Measurements from ENCODE around the gene PHC2. TPM values are rescaled to one million over a fixed set of nuclear protein-coding genes. Genes with fewer than 3 reads are reported as not detected.

Gene PHC2
- total RNA-seq, 1 experiment from 2014 or later = 176 TPM

DNA sequence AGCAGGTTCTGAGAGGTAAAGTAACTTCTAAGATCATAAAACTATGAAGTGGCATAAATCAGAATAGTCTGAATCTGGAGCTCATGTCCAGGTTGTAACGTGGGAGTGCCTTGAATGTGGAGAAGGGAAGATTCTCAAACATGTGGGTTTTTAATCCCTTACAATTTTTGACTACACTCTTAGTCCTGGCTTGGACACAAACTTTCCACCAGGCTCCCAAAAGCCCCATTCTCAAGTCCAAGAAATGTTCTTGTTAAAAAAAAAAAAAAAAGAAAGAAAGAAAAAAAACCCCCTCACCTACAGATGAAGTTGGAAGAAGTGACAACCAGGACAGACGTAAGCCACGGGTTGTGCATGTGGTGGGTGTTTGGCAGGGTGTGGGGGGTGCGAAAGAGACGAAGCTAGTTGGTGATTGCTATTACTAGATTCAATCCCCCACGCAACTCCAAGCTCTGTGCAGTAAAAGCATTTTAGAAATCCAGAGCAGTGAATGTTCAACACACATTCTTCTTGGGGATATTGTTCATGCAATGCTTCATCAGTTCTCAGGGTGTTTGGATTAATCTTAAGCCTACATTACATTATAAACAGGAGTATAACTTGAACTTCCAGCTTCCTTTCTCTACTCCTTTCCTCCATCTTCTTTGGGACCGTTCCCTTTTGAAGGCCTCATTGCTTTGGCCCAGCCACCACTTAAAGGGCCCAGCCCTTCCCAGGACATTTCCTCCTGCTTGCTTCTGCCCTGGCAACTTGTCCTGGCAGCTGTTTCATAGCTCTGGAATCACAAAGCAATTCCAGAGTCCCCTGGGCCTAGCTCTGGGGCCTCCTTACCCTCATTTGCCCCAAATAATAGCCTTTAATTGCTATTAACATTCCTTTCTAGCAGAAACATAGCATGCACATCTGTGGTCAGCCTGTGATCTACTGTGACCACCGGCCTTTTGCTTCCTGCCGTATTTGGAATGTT, 41.8 kb downstream of the PHC2 start:
- intact Hi-C loops (cut with micrococcal nuclease) = no loop called here

DNA sequence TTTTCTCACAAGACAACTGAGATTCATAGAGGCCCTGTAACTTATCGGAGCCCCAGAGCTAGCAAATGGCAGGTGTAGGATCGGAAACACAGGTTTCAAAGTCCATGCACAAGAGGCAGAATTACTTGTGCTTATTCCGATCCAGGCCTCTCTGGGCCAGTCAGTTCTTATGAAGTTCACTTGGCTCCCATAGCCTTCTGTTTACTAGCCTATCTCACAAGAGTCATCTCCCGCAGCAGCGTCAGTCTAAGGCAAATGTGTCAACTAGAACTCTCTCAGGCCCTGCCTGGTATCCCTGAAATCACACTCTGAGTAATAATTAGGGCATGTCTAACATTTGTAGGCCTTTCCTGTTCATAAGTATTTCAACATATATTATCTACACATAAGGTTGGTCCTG, 43.3 kb downstream of the PHC2 start:
- intact Hi-C loops (cut with micrococcal nuclease) = no loop called here
- no peaks in the 10 kb centered on the region for H3K9me2 ChIP-seq (ENCODE audit: insufficient read depth)
- BruUV-seq (replicated peaks) = no TSS peak
- H3K9me3 ChIP-seq (ENCODE audit: control insufficient read depth in 1 of 2, insufficient read depth in 1 of 2, low read depth in 1 of 2, low read length in 2 of 2) = no peaks in the 10 kb centered on the region
- H4K20me1 ChIP-seq (ENCODE audit: insufficient read depth) = no peaks in the 10 kb centered on the region
- no peak overlapping the region for H2AFZ ChIP-seq (ENCODE audit: low read depth, low read length, poor library complexity, severe bottlenecking)
- RAD21 ChIA-PET (ENCODE audit: low non-redundant PET in 1 of 2, low total read pairs in 2 of 2, uncharacterized antibody in 2 of 2, unreplicated experiment in 2 of 2) = no interaction called here
- H3K4me3 ChIP-seq (replicated peaks in 1 of 2; ENCODE audit: low read depth in 1 of 2, low read length in 2 of 2) = no peak overlapping the region
- no peak overlapping the region for H3K4me2 ChIP-seq (ENCODE audit: low read length)
- DNase-seq (ENCODE audit: low read depth, low spot score) = no peak
- POLR2A ChIA-PET = no interaction called here
- no peaks in the 10 kb centered on the region for H3K27me3 ChIP-seq (ENCODE audit: insufficient read depth, low read length)
- H3K9ac ChIP-seq (ENCODE audit: low read length) = no peak overlapping the region
- no peak for TF ChIP-seq EGR1 (IDR thresholded peaks at IDR 0.05; ENCODE audit: low read depth)
- TF ChIP-seq, protein P1, sequence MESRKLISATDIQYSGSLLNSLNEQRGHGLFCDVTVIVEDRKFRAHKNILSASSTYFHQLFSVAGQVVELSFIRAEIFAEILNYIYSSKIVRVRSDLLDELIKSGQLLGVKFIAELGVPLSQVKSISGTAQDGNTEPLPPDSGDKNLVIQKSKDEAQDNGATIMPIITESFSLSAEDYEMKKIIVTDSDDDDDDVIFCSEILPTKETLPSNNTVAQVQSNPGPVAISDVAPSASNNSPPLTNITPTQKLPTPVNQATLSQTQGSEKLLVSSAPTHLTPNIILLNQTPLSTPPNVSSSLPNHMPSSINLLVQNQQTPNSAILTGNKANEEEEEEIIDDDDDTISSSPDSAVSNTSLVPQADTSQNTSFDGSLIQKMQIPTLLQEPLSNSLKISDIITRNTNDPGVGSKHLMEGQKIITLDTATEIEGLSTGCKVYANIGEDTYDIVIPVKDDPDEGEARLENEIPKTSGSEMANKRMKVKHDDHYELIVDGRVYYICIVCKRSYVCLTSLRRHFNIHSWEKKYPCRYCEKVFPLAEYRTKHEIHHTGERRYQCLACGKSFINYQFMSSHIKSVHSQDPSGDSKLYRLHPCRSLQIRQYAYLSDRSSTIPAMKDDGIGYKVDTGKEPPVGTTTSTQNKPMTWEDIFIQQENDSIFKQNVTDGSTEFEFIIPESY (IDR thresholded peaks at IDR 0.05; ENCODE audit: extremely low read depth, insufficient replicate concordance, low read length) = no peak
- no peak for TF ChIP-seq SP1 (IDR thresholded peaks at IDR 0.05; ENCODE audit: low read depth)
- TF ChIP-seq EZH2phosphoT487 (IDR thresholded peaks at IDR 0.05; ENCODE audit: borderline replicate concordance) = no peak
- TF ChIP-seq POLR2AphosphoS5 (IDR thresholded peaks at IDR 0.05; ENCODE audit: low read depth, low read length) = no peak
- TF ChIP-seq, protein P2, sequence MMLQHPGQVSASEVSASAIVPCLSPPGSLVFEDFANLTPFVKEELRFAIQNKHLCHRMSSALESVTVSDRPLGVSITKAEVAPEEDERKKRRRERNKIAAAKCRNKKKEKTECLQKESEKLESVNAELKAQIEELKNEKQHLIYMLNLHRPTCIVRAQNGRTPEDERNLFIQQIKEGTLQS (IDR thresholded peaks at IDR 0.05) = no peak
- TF ChIP-seq SRF (IDR thresholded peaks at IDR 0.05; ENCODE audit: low read depth) = no peak
- no peak for TF ChIP-seq JUND (IDR thresholded peaks at IDR 0.05)
- TF ChIP-seq, protein P3, sequence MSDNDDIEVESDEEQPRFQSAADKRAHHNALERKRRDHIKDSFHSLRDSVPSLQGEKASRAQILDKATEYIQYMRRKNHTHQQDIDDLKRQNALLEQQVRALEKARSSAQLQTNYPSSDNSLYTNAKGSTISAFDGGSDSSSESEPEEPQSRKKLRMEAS (IDR thresholded peaks at IDR 0.05) = no peak
- ATAC-seq = no peak
- CTCF ChIA-PET = no interaction called here
- no peaks in the 10 kb centered on the region for H3K36me3 ChIP-seq (ENCODE audit: control insufficient read depth in 1 of 2, insufficient read depth in 2 of 2, low read length in 2 of 2)
- peaks cover 86% of the 10 kb centered on the region for H3K79me2 ChIP-seq (ENCODE audit: insufficient read depth, low read length)
- peaks cover 14 to 47% of the 10 kb centered on the region in 2 experiments for H3K4me1 ChIP-seq (ENCODE audit: control insufficient read depth in 1 of 2, insufficient read depth in 2 of 2, low read length in 2 of 2)
- H3K27ac ChIP-seq (ENCODE audit: low read depth, low read length) = no peak overlapping the region

More for the DNA sequence above, 41.8 kb downstream of the PHC2 start:
- Histone ChIP-seq H3K4me3 (replicated peaks in 1 of 2; ENCODE audit: low read depth in 1 of 2, low read length in 2 of 2) (no peak overlapping the region), H3K9me2 (ENCODE audit: insufficient read depth) (no peaks in the 10 kb centered on the region), H3K27me3 (ENCODE audit: insufficient read depth, low read length) (no peaks in the 10 kb centered on the region), H4K20me1 (ENCODE audit: insufficient read depth) (peaks cover 7% of the 10 kb centered on the region; the same call in 1 of the 2 replicates), H3K27ac (ENCODE audit: low read depth, low read length) (no peak overlapping the region), H2AFZ (ENCODE audit: low read depth, low read length, poor library complexity, severe bottlenecking) (no peak overlapping the region), H3K9me3 (ENCODE audit: control insufficient read depth in 1 of 2, insufficient read depth in 1 of 2, low read depth in 1 of 2, low read length in 2 of 2) (no peaks in the 10 kb centered on the region), H3K79me2 (ENCODE audit: insufficient read depth, low read length) (peaks cover 86% of the 10 kb centered on the region), H3K9ac (ENCODE audit: low read length) (no peak overlapping the region), H3K4me1 (ENCODE audit: control insufficient read depth in 1 of 2, insufficient read depth in 2 of 2, low read length in 2 of 2) (peaks cover 9 to 43% of the 10 kb centered on the region in 2 experiments), H3K4me2 (ENCODE audit: low read length) (no peak overlapping the region), H3K36me3 (ENCODE audit: control insufficient read depth in 1 of 2, insufficient read depth in 2 of 2, low read length in 2 of 2) (no peaks in the 10 kb centered on the region)
- RAD21 ChIA-PET (ENCODE audit: low non-redundant PET in 1 of 2, low total read pairs in 2 of 2, uncharacterized antibody in 2 of 2, unreplicated experiment in 2 of 2) = no interaction called here
- TF ChIP-seq, protein P1 (IDR thresholded peaks at IDR 0.05; ENCODE audit: extremely low read depth, insufficient replicate concordance, low read length) = no peak
- TF ChIP-seq POLR2AphosphoS5 (IDR thresholded peaks at IDR 0.05; ENCODE audit: low read depth, low read length) (peak; percentile 55; the same call in 1 of the 2 replicates), POLR2A (IDR thresholded peaks at IDR 0.05; ENCODE audit: borderline replicate concordance, extremely low read depth, insufficient read depth, insufficient read length) (no peak)
- ATAC-seq = no peak
- CTCF ChIA-PET = interaction anchor here (1.2 kb wide), 1 partner anchor 9 kb away, joined by 3 read pairs; no protein-coding TSS in a partner anchor
- BruUV-seq (replicated peaks) = no TSS peak
- POLR2A ChIA-PET = interaction anchor here (0.6 to 0.9 kb wide), 2 partner anchors 14 to 39 kb away, joined by 3 read pairs; no protein-coding TSS in a partner anchor
- no peak for DNase-seq (ENCODE audit: low read depth, low spot score)

Data from HCT116 (cell line).